HG03045 (cell line): ENCODE results near the gene KAT7.

Source experiments
- ATAC-seq: cut with Tn5 transposase; IDR thresholded peaks from one replicate; pipeline ENCODE4 v1.9.1; 2021; ENCODE audit warnings: mild to moderate bottlenecking, moderate library complexity; ENCODE audit not compliant: unreplicated experiment

Gene KAT7

GRCh38 chr17:49866882-49867413 lies 78.5 kb downstream of the KAT7 start:
- ATAC-seq, result no peak

GRCh38 chr17:49869038-49869374 lies 80.5 kb downstream of the KAT7 start:
- no peak for ATAC-seq

GRCh38 chr17:49870298-49870697 lies 81.8 kb downstream of the KAT7 start:
- no peak for ATAC-seq

GRCh38 chr17:49871211-49871610 lies 82.7 kb downstream of the KAT7 start:
- ATAC-seq, result no peak

GRCh38 chr17:49872754-49873377 lies 84.4 kb downstream of the KAT7 start:
- no peak for ATAC-seq

GRCh38 chr17:49873466-49873865 lies 85.0 kb downstream of the KAT7 start:
- ATAC-seq, result no peak

- no peak for ATAC-seq
Observed at GRCh38 chr17:49873926-49874325, 85.4 kb downstream of the KAT7 start.

- no peak for ATAC-seq
Observed at GRCh38 chr17:49874911-49875310, 86.4 kb downstream of the KAT7 start.

- no peak for ATAC-seq
Observed at GRCh38 chr17:49875685-49876084, 87.2 kb downstream of the KAT7 start.

- no peak for ATAC-seq
Observed at GRCh38 chr17:49878931-49879904, 90.7 kb downstream of the KAT7 start.

GRCh38 chr17:49880291-49881053 lies 92.0 kb downstream of the KAT7 start:
- ATAC-seq, result peak; percentile 64

- ATAC-seq, result no peak
Observed at GRCh38 chr17:49881054-49881402, 92.5 kb downstream of the KAT7 start.

GRCh38 chr17:49882434-49882833 lies 94.0 kb downstream of the KAT7 start:
- ATAC-seq, result no peak
